Keratinocyte (primary cell): ENCODE results near the gene HPS6.

Source experiments
- CTCF ChIP-seq, 3 experiments: IDR thresholded peaks in 1 of 3; conservative IDR thresholded peaks in 1 of 3; optimal IDR thresholded peaks in 1 of 3; 2 replicates in 2 of 3; 3 replicates in 1 of 3; pipeline versions ENCODE3 to v1.5.1; 2011; ENCODE audit warnings: low read length in 3 of 3, mild to moderate bottlenecking in 3 of 3, moderate library complexity in 2 of 3, control low read depth in 1 of 3, inconsistent platforms in 1 of 3; ENCODE audit not compliant: insufficient read depth in 2 of 3; ENCODE audit errors: extremely low read depth in 1 of 3
- EZH2 ChIP-seq: IDR thresholded peaks from one replicate; pipeline ENCODE4 v1.6.1; 2012; ENCODE audit warnings: inconsistent platforms, mild to moderate bottlenecking, low read length, moderate library complexity

- TF ChIP-seq CTCF (optimal IDR thresholded peaks at IDR 0.05 in 1 of 3, IDR thresholded peaks at IDR 0.05 in 1 of 3, conservative IDR thresholded peaks at IDR 0.05 in 1 of 3; ENCODE audit: extremely low read depth in 1 of 3, insufficient read depth in 2 of 3, low read length in 3 of 3) (no peak), EZH2 (no peak)
These were observed 31.3 kb downstream of the HPS6 start for GRCh38 chr10:102096449-102096848.
